CD4-positive, alpha-beta T cell treated with Interleukin-15 for 4 hours (primary cell): Measurements from ENCODE around the gene MRPS23.

Experiments
- DNase-seq: peaks from one replicate; pipeline ENCODE4 v3.0.0-alpha.2; 2020; ENCODE audit warnings: low spot score

MRPS23 gene

GRCh38 chr17:57794841-57795240 lies 55.0 kb downstream of the MRPS23 start:
- no peak for DNase-seq

- no peak for DNase-seq
Observed at GRCh38 chr17:57788725-57789124, 61.1 kb downstream of the MRPS23 start.

- DNase-seq, result no peak
Observed at GRCh38 chr17:57785022-57785421, 64.8 kb downstream of the MRPS23 start.
